Activated CD4-positive, alpha-beta T cell treated with anti-CD3 and anti-CD28 coated beads for 36 hours (primary cell): ENCODE measurements around the gene CERS6. TPM values are rescaled to one million over a fixed set of nuclear protein-coding genes. Genes with fewer than 3 reads are reported as not detected.
A peak's percentile ranks its signal among the peaks of the same experiment; 100 is the strongest.

ENCODE experiments used
- ATAC-seq: fragments of 200-7000 bp; cut with Tn5 transposase; one replicate; pipeline ENCODE4 v1.10.0; 2021; ENCODE audit warnings: mild to moderate bottlenecking, moderate library complexity
- CTCF ChIA-PET: fragments of 350-600 bp; sonication (Branson Sonifier 250); formaldehyde crosslinking; loops from one replicate; lab custom pipeline; 2021; ENCODE audit warnings: antibody characterized with exemption; lab: Charles Lee
- POLR2A ChIA-PET: fragments of 350-600 bp; sonication (Branson Sonifier 250); formaldehyde crosslinking; loops from one replicate; lab custom pipeline; 2021; ENCODE audit warnings: antibody characterized with exemption, inconsistent platforms; lab: Charles Lee
- DNase-seq: peaks from one replicate; pipeline ENCODE4 v3.0.0-alpha.2; 2020
- H3K27ac Mint-ChIP-seq: one replicate; pipeline ENCODE4 v1.8.0; 2021; ENCODE audit warnings: mixed read lengths
- H3K27me3 Mint-ChIP-seq: one replicate; pipeline ENCODE4 v1.8.0; 2021; ENCODE audit warnings: mixed read lengths
- H3K36me3 Mint-ChIP-seq: one replicate; pipeline ENCODE4 v1.8.0; 2021; ENCODE audit warnings: low read depth, mixed read lengths
- H3K4me1 Mint-ChIP-seq: one replicate; pipeline ENCODE4 v1.8.0; 2021; ENCODE audit warnings: mixed read lengths
- H3K4me3 Mint-ChIP-seq: one replicate; pipeline ENCODE4 v1.8.0; 2021; ENCODE audit warnings: mild to moderate bottlenecking, moderate library complexity, mixed read lengths
- H3K9me3 Mint-ChIP-seq: one replicate; pipeline ENCODE4 v1.8.0; 2021; ENCODE audit warnings: low read depth, mixed read lengths
- intact Hi-C, 2 experiments: fragments of 100-400 bp; cut with DNase I in 1 of 2; cut with micrococcal nuclease in 1 of 2; formaldehyde crosslinking; loops; one replicate each; pipeline versions ENCODE4 v1.14.2 to v1.15.1; 2022 to 2024; cut with DNase I, micrococcal nuclease
- total RNA-seq, 2 experiments: library from RNA; stranded (reverse); gene quantifications; one replicate each; pipeline ENCODE4 v1.2.3, GENCODE V29; 2021

Gene CERS6
- total RNA-seq, 2 experiments from 2014 or later: 12.9 to 13.1 TPM

GRCh38 chr2:168718622-168719021 is 262.6 kb downstream of the CERS6 start:
- Mint-ChIP-seq H3K36me3 (peaks cover 27% of the 10 kb centered on the region), H3K27me3 (no peaks in the 10 kb centered on the region), H3K27ac (peak overlapping the region; percentile 1), H3K9me3 (no peaks in the 10 kb centered on the region), H3K4me1 (peaks cover 21% of the 10 kb centered on the region), H3K4me3 (no peak overlapping the region)
- intact Hi-C loops: no loop called here
- ATAC-seq: no peak
- POLR2A ChIA-PET: no interaction called here
- CTCF ChIA-PET: no interaction called here
- no peak for DNase-seq

GRCh38 chr2:168719446-168719845 is 263.4 kb downstream of the CERS6 start:
- Mint-ChIP-seq H3K9me3 (no peaks in the 10 kb centered on the region), H3K4me1 (peaks cover 21% of the 10 kb centered on the region), H3K36me3 (peaks cover 35% of the 10 kb centered on the region), H3K4me3 (no peak overlapping the region), H3K27ac (no peak overlapping the region), H3K27me3 (no peaks in the 10 kb centered on the region)
- POLR2A ChIA-PET: no interaction called here
- no peak for DNase-seq
- intact Hi-C loops: no loop called here
- ATAC-seq: no peak
- CTCF ChIA-PET: no interaction called here

- H3K36me3 Mint-ChIP-seq: peaks cover 35% of the 10 kb centered on the region
- ChIA-PET CTCF (no interaction called here), POLR2A (no interaction called here)
- H3K4me1 Mint-ChIP-seq: peaks cover 15% of the 10 kb centered on the region
- no peaks in the 10 kb centered on the region for H3K9me3 Mint-ChIP-seq
- H3K27me3 Mint-ChIP-seq: no peaks in the 10 kb centered on the region
- ATAC-seq (no peak), DNase-seq (no peak)
- intact Hi-C loops: no loop called here
- no peak overlapping the region for H3K4me3 Mint-ChIP-seq
- H3K27ac Mint-ChIP-seq: no peak overlapping the region
These were observed 266.5 kb downstream of the CERS6 start for GRCh38 chr2:168722592-168722991.

DNA sequence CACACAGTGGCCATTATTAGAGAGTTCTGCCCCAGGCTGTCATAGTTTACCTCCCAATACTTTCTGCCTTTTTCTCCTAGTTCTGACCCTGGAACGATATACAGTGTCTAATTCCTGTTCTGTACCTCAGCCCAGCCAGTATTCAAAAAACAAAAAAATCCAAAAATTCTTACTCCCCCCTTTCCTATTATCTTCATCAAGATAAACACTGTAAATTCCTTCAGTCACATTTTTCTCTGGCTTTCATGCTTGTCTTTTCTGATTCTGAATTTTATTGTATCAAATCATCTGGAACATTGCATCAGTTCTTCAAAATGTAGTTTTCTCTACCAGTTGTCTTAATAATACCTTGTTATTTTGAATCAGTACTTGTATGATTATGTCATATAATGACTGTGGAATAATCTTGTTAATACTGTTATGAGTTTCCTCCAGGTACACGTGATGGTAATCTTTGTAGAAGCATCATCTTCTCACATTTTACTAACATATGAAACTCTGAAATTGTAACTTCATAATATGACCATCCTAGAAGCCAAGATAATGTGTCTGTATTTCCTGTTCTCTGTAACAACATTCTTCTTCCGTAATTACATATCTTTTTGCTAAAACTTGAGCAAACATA is 267.3 kb downstream of the CERS6 start:
- no peaks in the 10 kb centered on the region for H3K27me3 Mint-ChIP-seq
- H3K27ac Mint-ChIP-seq: no peak overlapping the region
- ATAC-seq (no peak), DNase-seq (no peak)
- ChIA-PET CTCF (no interaction called here), POLR2A (no interaction called here)
- H3K4me1 Mint-ChIP-seq: peaks cover 8% of the 10 kb centered on the region
- no peak overlapping the region for H3K4me3 Mint-ChIP-seq
- intact Hi-C loops: no loop called here
- peaks cover 35% of the 10 kb centered on the region for H3K36me3 Mint-ChIP-seq
- no peaks in the 10 kb centered on the region for H3K9me3 Mint-ChIP-seq

- Mint-ChIP-seq H3K27me3 (no peaks in the 10 kb centered on the region), H3K9me3 (no peaks in the 10 kb centered on the region), H3K4me1 (peaks cover 5% of the 10 kb centered on the region), H3K27ac (no peak overlapping the region), H3K4me3 (no peak overlapping the region), H3K36me3 (peaks cover 23% of the 10 kb centered on the region)
- no peak for ATAC-seq
- CTCF ChIA-PET: no interaction called here
- no peak for DNase-seq
- POLR2A ChIA-PET: no interaction called here
- intact Hi-C loops: no loop called here
These were observed 270.3 kb downstream of the CERS6 start for GRCh38 chr2:168726375-168726774.

DNA sequence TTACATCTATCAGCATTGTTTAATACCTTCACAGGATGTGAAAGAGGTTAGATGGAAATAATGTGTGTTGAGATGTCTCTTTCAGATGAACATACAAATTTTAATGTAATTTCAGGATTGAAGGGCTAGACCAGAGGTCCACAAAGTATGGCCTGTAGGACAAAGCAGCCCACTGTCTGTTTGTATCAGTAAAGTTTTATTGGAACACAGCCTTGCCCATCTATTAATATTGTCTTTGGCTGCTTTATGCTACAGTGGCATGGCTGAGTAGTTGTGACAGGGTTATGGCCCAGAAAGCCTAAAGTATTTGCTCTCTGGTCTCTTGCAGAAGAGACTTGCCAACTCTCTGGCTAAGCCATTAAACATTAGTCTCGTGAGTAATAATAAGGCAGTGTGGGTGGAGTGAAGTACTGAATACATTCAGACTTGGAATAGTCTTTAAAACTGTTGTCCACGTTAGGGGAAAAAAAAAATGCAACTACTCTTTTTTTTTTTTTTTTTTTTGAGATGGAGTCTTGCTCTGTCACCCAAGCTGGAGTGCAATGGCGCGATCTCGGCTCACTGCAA is 271.9 kb downstream of the CERS6 start:
- no peak overlapping the region for H3K4me3 Mint-ChIP-seq
- ATAC-seq (no peak), DNase-seq (no peak)
- POLR2A ChIA-PET: no interaction called here
- H3K36me3 Mint-ChIP-seq: peaks cover 14% of the 10 kb centered on the region
- CTCF ChIA-PET: interaction anchor here (0.6 to 1.0 kb wide), 2 partner anchors 88 to 1508 kb away, joined by 3 to 4 read pairs; no protein-coding TSS in a partner anchor
- peaks cover 5% of the 10 kb centered on the region for H3K4me1 Mint-ChIP-seq
- intact Hi-C loops: no loop called here
- H3K27ac Mint-ChIP-seq: no peak overlapping the region
- H3K27me3 Mint-ChIP-seq: no peaks in the 10 kb centered on the region
- H3K9me3 Mint-ChIP-seq: no peaks in the 10 kb centered on the region

- ATAC-seq (no peak), DNase-seq (no peak)
- Mint-ChIP-seq H3K9me3 (no peaks in the 10 kb centered on the region), H3K4me1 (no peaks in the 10 kb centered on the region), H3K4me3 (no peak overlapping the region), H3K36me3 (peaks cover 5% of the 10 kb centered on the region), H3K27me3 (no peaks in the 10 kb centered on the region), H3K27ac (no peak overlapping the region)
- intact Hi-C loops: no loop called here
- ChIA-PET POLR2A (no interaction called here), CTCF (no interaction called here)
These were observed 273.4 kb downstream of the CERS6 start for GRCh38 chr2:168729455-168729854.

- Mint-ChIP-seq H3K4me3 (no peak overlapping the region), H3K4me1 (no peaks in the 10 kb centered on the region), H3K27ac (no peak overlapping the region), H3K36me3 (peaks cover 5% of the 10 kb centered on the region), H3K27me3 (no peaks in the 10 kb centered on the region), H3K9me3 (no peaks in the 10 kb centered on the region)
- DNase-seq: no peak
- POLR2A ChIA-PET: interaction anchor here (0.5 kb wide), 1 partner anchor 369 kb away, joined by 5 read pairs; no protein-coding TSS in a partner anchor
- intact Hi-C loops: no loop called here
- CTCF ChIA-PET: no interaction called here
- ATAC-seq: no peak
These were observed 274.3 kb downstream of the CERS6 start for GRCh38 chr2:168730344-168730743.

GRCh38 chr2:168731002-168731401 is 274.9 kb downstream of the CERS6 start:
- POLR2A ChIA-PET: no interaction called here
- H3K27ac Mint-ChIP-seq: no peak overlapping the region
- H3K36me3 Mint-ChIP-seq: peaks cover 5% of the 10 kb centered on the region
- CTCF ChIA-PET: no interaction called here
- H3K4me3 Mint-ChIP-seq: no peak overlapping the region
- ATAC-seq (no peak), DNase-seq (no peak)
- H3K4me1 Mint-ChIP-seq: no peaks in the 10 kb centered on the region
- intact Hi-C loops: no loop called here
- H3K9me3 Mint-ChIP-seq: no peaks in the 10 kb centered on the region
- no peaks in the 10 kb centered on the region for H3K27me3 Mint-ChIP-seq

DNA sequence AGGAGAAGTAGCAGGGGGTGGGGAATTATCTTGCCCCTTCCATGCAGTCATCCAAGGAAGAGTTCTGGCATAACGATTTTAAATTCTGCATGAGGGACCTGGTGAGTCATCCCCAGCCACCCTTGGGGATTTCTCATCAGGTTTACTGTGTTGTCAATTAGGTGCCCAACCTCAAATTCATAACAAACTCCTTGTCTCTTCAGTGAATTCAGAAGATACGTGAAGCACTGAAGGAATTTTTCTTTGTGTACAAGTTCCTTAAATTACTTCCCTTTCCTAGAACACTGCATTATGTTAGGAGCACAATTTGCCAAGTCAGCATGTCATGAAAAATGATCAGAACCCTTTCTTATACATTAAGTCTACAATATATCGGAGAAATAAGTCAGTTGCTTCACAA is 275.5 kb downstream of the CERS6 start:
- ChIA-PET CTCF (interaction anchor here (0.7 kb wide), 1 partner anchor 11 kb away, joined by 3 read pairs; no protein-coding TSS in a partner anchor), POLR2A (no interaction called here)
- no peaks in the 10 kb centered on the region for H3K27me3 Mint-ChIP-seq
- intact Hi-C loops: no loop called here
- peaks cover 5% of the 10 kb centered on the region for H3K36me3 Mint-ChIP-seq
- ATAC-seq (no peak), DNase-seq (no peak)
- H3K4me1 Mint-ChIP-seq: no peaks in the 10 kb centered on the region
- H3K4me3 Mint-ChIP-seq: no peak overlapping the region
- H3K9me3 Mint-ChIP-seq: no peaks in the 10 kb centered on the region
- H3K27ac Mint-ChIP-seq: no peak overlapping the region

DNA sequence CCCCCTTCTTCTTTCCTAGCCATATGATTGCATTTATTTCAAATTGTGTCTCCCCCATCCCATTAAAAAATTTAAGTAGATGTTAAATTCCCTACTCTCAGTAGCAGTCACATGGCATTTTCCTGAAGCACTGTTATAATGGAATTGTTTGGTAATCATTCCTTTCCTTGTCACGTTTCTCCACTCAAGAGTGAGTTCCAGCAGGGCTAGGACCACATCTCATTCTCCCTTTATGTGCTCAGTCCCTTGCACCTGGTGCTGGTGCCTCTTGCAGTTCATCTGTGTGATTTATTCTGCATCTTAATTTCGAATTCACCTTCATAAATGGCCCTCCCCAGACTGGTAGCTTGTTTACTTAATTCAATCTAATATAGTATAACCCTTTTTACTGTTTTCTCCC is 276.0 kb downstream of the CERS6 start:
- Mint-ChIP-seq H3K36me3 (peaks cover 5% of the 10 kb centered on the region), H3K4me1 (no peaks in the 10 kb centered on the region), H3K27me3 (no peaks in the 10 kb centered on the region), H3K4me3 (no peak overlapping the region), H3K9me3 (no peaks in the 10 kb centered on the region), H3K27ac (no peak overlapping the region)
- POLR2A ChIA-PET: no interaction called here
- DNase-seq (no peak), ATAC-seq (no peak)
- CTCF ChIA-PET: interaction anchor here (0.5 to 0.7 kb wide), 2 partner anchors 11 to 377 kb away, joined by 3 to 4 read pairs; no protein-coding TSS in a partner anchor
- intact Hi-C loops: no loop called here

- intact Hi-C loops: no loop called here
- no peaks in the 10 kb centered on the region for H3K9me3 Mint-ChIP-seq
- CTCF ChIA-PET: interaction anchor here (0.5 to 0.7 kb wide), 3 partner anchors 11 to 377 kb away, joined by 3 to 4 read pairs (median 3); no protein-coding TSS in a partner anchor
- no peak overlapping the region for H3K27ac Mint-ChIP-seq
- H3K4me3 Mint-ChIP-seq: no peak overlapping the region
- peaks cover 5% of the 10 kb centered on the region for H3K36me3 Mint-ChIP-seq
- ATAC-seq: no peak
- no peaks in the 10 kb centered on the region for H3K4me1 Mint-ChIP-seq
- no peaks in the 10 kb centered on the region for H3K27me3 Mint-ChIP-seq
- POLR2A ChIA-PET: no interaction called here
- no peak for DNase-seq
These were observed 276.4 kb downstream of the CERS6 start for GRCh38 chr2:168732506-168732905.
